Stimulated activated CD8-positive, alpha-beta memory T cell treated with anti-CD3 and anti-CD28 coated beads, Interleukin-7, amount 100 ng/mL, for 1 hour (primary cell): ENCODE data around the gene KIRREL3.

Experiments used
- DNase-seq, 2 donors: peaks; one replicate each; pipeline ENCODE4 v3.0.0-alpha.2; 2020; ENCODE audit warnings: low read depth in 2 of 2

Gene KIRREL3

GRCh38 chr11:126578426-126578825, 422.1 kb downstream of the KIRREL3 start:
- DNase-seq = no peak

DNA sequence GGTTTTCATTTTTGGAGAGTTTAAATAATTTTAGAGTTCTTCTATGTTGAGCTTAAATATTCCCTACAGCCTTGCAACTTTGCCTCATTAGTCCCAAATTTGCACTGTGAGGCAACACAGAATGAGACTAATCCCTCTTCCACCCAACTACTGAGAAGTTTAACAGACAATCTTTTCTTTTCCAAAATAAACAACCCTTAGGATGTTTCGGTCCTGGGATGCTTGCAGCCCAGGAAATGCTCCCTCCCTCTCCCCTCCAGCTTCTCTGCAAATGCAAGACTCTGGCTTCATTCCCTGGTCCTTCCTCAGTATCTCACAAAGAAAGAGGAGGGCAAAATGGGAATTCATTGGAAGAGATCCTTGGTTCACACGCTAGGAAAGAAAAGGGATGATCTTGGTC, 422.5 kb downstream of the KIRREL3 start:
- no peak for DNase-seq

GRCh38 chr11:126575849-126576248, 424.7 kb downstream of the KIRREL3 start:
- no peak for DNase-seq

- no peak for DNase-seq
These were observed 427.1 kb downstream of the KIRREL3 start for GRCh38 chr11:126573325-126573978.

GRCh38 chr11:126570489-126570888, 430.1 kb downstream of the KIRREL3 start:
- no peak for DNase-seq

DNA sequence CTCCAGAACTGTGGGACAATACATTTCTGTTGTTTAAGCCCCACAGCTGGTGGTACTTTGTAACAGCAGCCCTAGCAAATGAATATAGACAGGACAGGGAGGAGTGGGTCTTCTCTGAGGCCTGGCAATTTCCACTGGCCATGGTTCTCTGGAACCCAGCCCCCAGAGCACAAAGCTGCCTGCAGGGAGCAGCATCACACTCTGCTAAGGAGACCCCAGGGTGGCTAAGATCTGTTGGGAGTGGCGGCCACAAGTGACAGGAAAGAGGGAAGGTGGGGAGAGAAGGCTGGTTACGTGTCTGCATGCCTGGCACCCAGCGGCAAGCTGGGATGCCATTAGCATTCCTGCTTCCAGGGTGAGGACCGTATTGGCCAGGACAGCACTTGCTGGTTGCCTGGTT, 433.2 kb downstream of the KIRREL3 start:
- no peak for DNase-seq

- DNase-seq = no peak
These were observed 436.0 kb downstream of the KIRREL3 start for GRCh38 chr11:126564566-126564965.

DNA sequence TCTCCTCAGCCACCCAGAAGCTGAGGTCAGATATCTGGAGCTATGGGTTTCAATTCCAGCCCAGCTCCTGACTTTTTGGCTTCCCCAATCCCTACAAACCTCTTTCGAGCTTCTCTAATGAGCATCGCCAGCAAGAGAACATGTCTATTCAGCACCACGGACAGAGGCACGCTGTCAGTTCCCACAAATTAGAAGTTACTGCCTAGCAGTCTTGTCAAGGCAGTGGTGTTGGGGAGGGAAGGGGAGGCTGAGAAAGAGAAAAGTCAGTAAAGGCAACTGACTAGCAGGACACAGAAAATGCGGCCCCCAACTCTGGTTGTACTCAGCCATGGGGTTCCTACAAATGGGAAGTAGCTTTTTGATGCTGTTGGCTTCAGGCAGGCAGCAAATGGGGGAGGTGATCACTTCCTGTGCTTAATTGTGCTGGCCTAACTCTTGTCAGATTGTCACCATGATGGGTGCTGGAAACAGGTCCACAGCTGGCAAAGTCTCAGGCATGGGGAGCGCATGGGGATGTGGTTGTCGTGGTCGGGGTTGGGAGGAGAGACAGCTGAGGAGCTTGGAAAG, 439.2 kb downstream of the KIRREL3 start:
- no peak for DNase-seq

GRCh38 chr11:126560221-126560620, 440.3 kb downstream of the KIRREL3 start:
- no peak for DNase-seq

DNA sequence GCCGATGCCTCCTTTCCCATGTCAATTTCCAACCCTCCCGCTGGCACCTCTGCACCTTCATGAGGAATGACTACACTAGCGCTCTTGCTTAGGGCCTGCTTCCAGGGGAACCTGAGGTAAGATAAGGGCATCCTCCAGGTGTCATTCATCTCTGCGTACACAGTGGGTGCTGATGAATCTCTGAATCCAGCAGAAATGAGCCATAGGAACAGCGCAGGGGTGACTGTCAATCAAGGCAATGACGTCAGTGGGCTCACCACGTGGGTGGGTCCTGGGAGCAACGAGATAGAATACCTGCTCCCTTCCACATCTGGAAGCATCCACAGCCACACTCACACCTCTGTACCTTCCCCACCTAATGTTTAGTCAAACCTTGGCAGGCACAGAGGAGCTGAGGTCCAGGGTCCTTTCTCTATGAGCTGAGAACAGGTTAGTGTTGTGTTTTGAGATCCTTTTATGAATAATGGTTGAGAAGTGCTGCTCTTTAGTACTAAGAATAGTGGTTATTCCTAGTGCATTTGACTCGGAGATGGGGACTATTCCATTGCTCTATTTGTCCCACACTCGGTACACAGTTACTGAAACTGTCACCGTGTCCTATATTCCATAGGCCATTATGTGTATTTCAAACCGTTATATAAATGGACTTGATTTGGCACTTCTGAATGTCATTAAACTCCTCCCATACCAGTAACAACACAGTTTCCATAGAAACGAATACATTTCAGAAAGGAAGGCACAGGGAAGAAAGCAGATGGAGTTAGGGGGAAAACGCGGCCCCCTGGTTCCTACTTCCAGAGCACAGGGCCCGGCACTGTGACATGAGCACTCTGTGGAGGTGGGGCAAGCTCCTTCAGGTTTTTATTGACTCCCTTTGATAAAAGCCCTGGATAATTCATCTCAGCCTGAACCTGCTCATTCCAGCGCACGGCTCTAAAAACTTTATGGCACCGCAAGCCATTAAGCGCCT, 451.7 kb downstream of the KIRREL3 start:
- DNase-seq = no peak

- DNase-seq = no peak
These were observed 452.9 kb downstream of the KIRREL3 start for GRCh38 chr11:126547691-126548090.

DNA sequence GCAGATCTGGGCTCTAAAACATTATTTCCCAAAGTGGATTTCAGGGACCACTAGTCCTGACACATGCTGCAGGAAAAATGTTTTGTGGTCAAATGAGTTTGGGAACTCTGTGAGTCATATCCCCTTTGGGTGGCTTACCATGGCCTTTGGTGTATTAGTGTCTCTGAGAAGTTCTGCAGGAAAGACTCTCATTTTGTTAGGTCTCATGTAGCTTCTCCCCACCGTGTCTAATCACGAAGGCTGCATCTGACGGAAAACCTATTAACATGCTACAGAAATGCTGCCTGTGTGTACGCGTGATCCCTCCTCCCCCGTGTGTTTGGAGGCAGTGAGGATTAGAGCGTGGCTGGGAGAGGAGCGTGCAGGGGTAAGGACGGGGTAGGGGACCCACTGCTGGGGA, 453.4 kb downstream of the KIRREL3 start:
- DNase-seq = no peak

GRCh38 chr11:126546694-126547093, 453.9 kb downstream of the KIRREL3 start:
- DNase-seq = no peak

- no peak for DNase-seq
These were observed 454.4 kb downstream of the KIRREL3 start for GRCh38 chr11:126546191-126546590.

- no peak for DNase-seq
These were observed 455.5 kb downstream of the KIRREL3 start for GRCh38 chr11:126545057-126545555.

DNA sequence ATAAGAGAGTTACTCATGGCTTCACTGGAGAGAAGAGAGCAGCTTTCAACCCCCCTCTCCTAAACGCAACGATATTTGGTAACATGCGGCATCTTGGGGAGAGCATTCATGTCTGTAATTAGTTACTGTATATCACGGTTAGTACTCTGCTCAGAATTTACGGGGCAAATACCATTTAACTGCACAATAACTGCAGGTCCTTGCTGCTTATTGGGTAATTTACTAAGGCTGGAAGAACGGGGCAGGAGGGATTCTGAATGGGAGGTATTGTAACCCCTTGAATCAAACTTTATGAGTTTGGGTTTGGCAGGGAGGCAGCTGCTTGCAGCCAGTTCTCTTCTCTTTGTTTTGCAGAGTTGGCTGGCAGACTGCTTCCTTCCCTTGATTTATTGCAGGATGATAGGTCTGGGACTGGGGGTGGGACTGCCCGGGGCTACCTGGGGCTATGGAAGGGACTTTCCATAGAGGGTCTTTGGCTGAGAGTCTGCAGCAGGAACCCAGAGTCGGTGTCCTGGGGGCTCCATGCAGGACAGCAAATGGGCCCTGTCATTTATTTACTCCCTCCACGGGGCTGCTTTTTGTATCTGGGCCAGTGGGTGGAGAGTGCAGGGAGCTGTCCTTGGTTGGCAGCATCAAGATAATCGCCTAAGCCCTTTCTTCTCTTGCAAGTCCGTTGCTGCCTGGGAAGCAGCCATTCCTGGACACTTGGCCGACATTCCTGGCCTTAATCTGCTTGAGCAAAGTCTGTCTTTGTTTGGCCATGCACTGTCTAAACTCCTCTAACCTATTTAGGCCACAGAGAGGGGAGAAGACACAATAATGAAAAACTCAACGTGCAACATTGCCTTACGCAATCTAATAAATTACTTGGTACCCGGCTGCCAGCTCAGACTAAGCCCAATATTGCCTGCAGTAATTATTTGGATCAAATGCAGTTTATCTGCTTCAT, 456.2 kb downstream of the KIRREL3 start:
- DNase-seq = no peak

DNA sequence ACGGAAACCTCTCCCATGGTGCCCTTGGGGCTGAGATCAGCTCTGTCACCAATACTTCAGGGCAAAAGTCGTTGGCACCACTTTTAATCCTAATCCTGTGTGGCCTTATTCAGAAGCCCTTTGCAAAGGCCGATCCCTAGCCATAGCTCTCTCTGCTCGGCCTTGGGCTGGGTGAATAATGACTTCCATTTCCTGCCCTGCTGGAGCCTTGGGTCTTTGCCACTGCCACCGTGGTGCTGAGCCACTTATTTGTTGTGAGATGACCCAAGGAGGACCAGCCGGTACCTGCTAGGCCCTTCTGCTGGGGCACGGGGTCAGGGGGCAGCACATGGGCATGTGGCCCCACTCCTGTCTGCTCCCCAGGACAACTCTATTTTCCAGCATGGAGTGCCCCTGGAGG, 456.9 kb downstream of the KIRREL3 start:
- DNase-seq = no peak

- no peak for DNase-seq
These were observed 458.1 kb downstream of the KIRREL3 start for GRCh38 chr11:126542334-126543015.

DNA sequence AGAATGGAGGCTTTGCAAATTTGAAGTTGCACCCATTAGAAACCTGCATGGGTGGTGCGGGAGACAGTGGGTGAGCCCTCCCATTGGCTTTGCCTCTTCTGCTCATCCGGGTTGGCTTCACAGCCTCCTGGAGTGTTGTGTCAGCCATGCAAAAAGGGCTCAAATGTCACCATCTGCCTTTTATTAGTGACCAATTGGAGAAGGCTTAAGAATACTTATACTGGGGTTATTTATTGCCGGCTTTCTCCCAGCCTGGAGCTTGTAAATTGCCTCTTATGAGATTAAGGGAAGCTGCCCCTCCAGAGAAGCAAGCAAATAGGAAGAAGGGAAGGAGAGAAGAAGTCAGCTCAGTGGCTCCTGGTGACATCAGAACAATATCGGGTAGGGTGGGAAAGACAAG, 462.5 kb downstream of the KIRREL3 start:
- no peak for DNase-seq

GRCh38 chr11:126537492-126537891, 463.1 kb downstream of the KIRREL3 start:
- DNase-seq = no peak
